IPS DF 6.9 (cell line): ENCODE results near the gene GTF3C5.
"Not testable (repeated sequence)": the region's sequence is repeated elsewhere in the genome, so short reads cannot be mapped to it uniquely, and the experiment has no call there.

ENCODE experiments used
- DNase-seq: peaks from one replicate; pipeline ENCODE4 v3.0.0-alpha.2; 2013; ENCODE audit warnings: low read depth, low spot score
- H3K27ac ChIP-seq: one replicate; pipeline ENCODE4 v1.5.1; 2013; ENCODE audit warnings: low read length, control low read depth
- H3K27me3 ChIP-seq: 2 replicates; pipeline ENCODE4 v1.6.1; 2013; ENCODE audit warnings: mild to moderate bottlenecking, low read length; ENCODE audit not compliant: control insufficient read depth, insufficient read depth
- H3K36me3 ChIP-seq: 2 replicates; pipeline ENCODE4 v1.6.1; 2013; ENCODE audit warnings: low read length; ENCODE audit not compliant: control insufficient read depth, insufficient read depth
- H3K4me1 ChIP-seq: 2 replicates; pipeline ENCODE4 v1.6.1; 2013; ENCODE audit warnings: low read length; ENCODE audit not compliant: control insufficient read depth, insufficient read depth
- H3K4me3 ChIP-seq: 2 replicates; pipeline ENCODE4 v1.5.1; 2013; ENCODE audit warnings: mild to moderate bottlenecking, low read length
- H3K9me3 ChIP-seq: 2 replicates; pipeline ENCODE4 v1.6.1; 2013; ENCODE audit warnings: low read length, inconsistent platforms; ENCODE audit not compliant: control insufficient read depth, insufficient read depth
- WGBS: extraction: QIAGEN DNeasy Blood & Tissue Kit; methylation state at CpG from one replicate; pipeline ENCODE4 v1.1.7; 2013; ENCODE audit warnings: mixed read lengths, missing lambda C conversion rate; ENCODE audit not compliant: insufficient read length, insufficient coverage; 5-methylcytosine and 5-hydroxymethylcytosine counted together

The GTF3C5 gene

DNA sequence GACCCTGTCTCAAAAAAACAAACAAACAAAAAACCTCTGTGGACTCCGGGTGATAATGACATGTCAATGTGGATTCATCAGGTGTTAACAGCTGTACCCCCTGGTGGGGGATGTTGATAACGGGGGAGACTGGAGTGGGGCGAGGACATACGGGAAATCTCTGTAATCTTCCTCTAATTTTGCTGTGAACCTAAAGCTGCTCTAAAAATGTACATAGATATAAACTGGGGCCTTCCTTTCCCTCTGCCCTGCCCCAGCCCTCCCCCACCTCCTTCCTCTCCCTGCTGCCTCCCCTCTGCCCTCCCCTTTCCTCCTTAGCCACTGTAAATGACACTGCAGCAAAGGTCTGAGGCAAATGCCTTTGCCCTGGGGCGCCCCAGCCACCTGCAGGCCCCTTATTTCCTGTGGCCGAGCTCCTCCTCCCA, 29.6 kb downstream of the GTF3C5 start:
- no CpG with 5 or more reads among the region's 6 CpGs for WGBS
- Histone ChIP-seq H3K27me3 (no peaks in the 10 kb centered on the region), H3K27ac (no peak overlapping the region), H3K9me3 (no peaks in the 10 kb centered on the region), H3K4me1 (peaks cover 8% of the 10 kb centered on the region; the same call in 1 of the 2 replicates), H3K36me3 (peaks cover 23% of the 10 kb centered on the region), H3K4me3 (no peak overlapping the region)
- no peak for DNase-seq

GRCh38 chr9:133061019-133061763, 30.4 kb downstream of the GTF3C5 start:
- not testable (repeated sequence) for H3K27me3 ChIP-seq, H3K27ac ChIP-seq, H3K9me3 ChIP-seq, H3K4me1 ChIP-seq, DNase-seq, H3K4me3 ChIP-seq
- H3K36me3 ChIP-seq, result peaks cover 21% of the 10 kb centered on the region
- no CpG with 5 or more reads among the region's 14 CpGs for WGBS

- H3K4me1 ChIP-seq, H3K4me3 ChIP-seq, H3K27me3 ChIP-seq, H3K9me3 ChIP-seq, H3K27ac ChIP-seq, DNase-seq: not testable (repeated sequence)
- peaks cover 17% of the 10 kb centered on the region for H3K36me3 ChIP-seq
- WGBS, result no CpG with 5 or more reads among the region's 9 CpGs
Observed at GRCh38 chr9:133061764-133062145, 31.0 kb downstream of the GTF3C5 start, which contains the start of gene CEL. Gene CEL, plus strand, starts transcription at chr9:133061981. Its CDS starts 22 bp downstream, at chr9:133062003.

- not testable (repeated sequence) for H3K4me1 ChIP-seq, DNase-seq, H3K27ac ChIP-seq, H3K4me3 ChIP-seq, H3K9me3 ChIP-seq, H3K27me3 ChIP-seq
- peaks cover 13% of the 10 kb centered on the region for H3K36me3 ChIP-seq
- no CpG with 5 or more reads among the region's 8 CpGs for WGBS
Observed at GRCh38 chr9:133062569-133062968, 31.8 kb downstream of the GTF3C5 start.

- Histone ChIP-seq H3K36me3 (peaks cover 10% of the 10 kb centered on the region; the same call in 1 of the 2 replicates), H3K4me3 (no peak overlapping the region), H3K4me1 (peaks cover 8% of the 10 kb centered on the region; the same call in 1 of the 2 replicates), H3K27ac (no peak overlapping the region), H3K9me3 (no peaks in the 10 kb centered on the region), H3K27me3 (no peaks in the 10 kb centered on the region)
- no CpG with 5 or more reads among the region's 8 CpGs for WGBS
- DNase-seq, result no peak
Observed at GRCh38 chr9:133063159-133063499, 32.3 kb downstream of the GTF3C5 start.

DNA sequence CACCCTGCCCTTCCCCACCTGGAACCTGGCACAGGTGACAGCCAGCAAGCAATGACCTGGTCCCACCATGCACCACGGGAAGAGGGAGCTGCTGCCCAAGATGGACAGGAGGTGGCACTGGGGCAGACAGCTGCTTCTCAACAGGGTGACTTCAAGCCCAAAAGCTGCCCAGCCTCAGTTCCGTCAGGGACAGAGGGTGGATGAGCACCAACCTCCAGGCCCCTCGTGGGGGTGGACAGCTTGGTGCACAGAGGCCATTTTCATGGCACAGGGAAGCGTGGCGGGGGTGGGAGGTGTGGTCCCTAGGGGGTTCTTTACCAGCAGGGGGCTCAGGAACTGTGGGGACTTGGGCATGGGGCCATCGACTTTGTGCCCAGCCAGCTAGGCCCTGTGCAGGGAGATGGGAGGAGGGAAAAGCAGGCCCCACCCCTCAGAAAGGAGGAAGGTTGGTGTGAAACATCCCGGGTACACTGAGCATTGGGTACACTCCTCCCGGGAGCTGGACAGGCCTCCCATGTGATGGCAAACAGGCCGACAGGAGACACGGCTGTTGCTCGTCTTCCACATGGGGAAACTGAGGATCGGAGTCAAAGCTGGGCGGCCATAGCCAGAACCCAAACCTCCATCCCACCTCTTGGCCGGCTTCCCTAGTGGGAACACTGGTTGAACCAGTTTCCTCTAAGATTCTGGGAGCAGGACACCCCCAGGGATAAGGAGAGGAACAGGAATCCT, 32.9 kb downstream of the GTF3C5 start:
- Histone ChIP-seq H3K4me1 (peaks cover 7% of the 10 kb centered on the region; the same call in 1 of the 2 replicates), H3K4me3 (no peak overlapping the region), H3K9me3 (no peaks in the 10 kb centered on the region), H3K27ac (no peak overlapping the region), H3K27me3 (no peaks in the 10 kb centered on the region), H3K36me3 (peaks cover 8% of the 10 kb centered on the region; the same call in 1 of the 2 replicates)
- no CpG with 5 or more reads among the region's 14 CpGs for WGBS
- DNase-seq, result no peak

- Histone ChIP-seq H3K27me3 (no peaks in the 10 kb centered on the region), H3K4me3 (no peak overlapping the region), H3K27ac (no peak overlapping the region), H3K36me3 (peaks cover 8% of the 10 kb centered on the region; the same call in 1 of the 2 replicates), H3K9me3 (no peaks in the 10 kb centered on the region), H3K4me1 (peaks cover 6% of the 10 kb centered on the region; the same call in 1 of the 2 replicates)
- no peak for DNase-seq
- no CpG with 5 or more reads among the region's 30 CpGs for WGBS
Observed at GRCh38 chr9:133064241-133065069, 33.7 kb downstream of the GTF3C5 start.

GRCh38 chr9:133065070-133065388, 34.2 kb downstream of the GTF3C5 start:
- H3K9me3 ChIP-seq, result no peaks in the 10 kb centered on the region
- H3K4me1 ChIP-seq, result 0 out of 2 replicates have a peak, but pooled peaks cover 2% of the 10 kb centered on the region
- no peak overlapping the region for H3K27ac ChIP-seq
- H3K4me3 ChIP-seq, result no peak overlapping the region
- H3K36me3 ChIP-seq, result peaks cover 8% of the 10 kb centered on the region; the same call in 1 of the 2 replicates
- H3K27me3 ChIP-seq, result no peaks in the 10 kb centered on the region
- no CpG with 5 or more reads among the region's 17 CpGs for WGBS
- no peak for DNase-seq

DNA sequence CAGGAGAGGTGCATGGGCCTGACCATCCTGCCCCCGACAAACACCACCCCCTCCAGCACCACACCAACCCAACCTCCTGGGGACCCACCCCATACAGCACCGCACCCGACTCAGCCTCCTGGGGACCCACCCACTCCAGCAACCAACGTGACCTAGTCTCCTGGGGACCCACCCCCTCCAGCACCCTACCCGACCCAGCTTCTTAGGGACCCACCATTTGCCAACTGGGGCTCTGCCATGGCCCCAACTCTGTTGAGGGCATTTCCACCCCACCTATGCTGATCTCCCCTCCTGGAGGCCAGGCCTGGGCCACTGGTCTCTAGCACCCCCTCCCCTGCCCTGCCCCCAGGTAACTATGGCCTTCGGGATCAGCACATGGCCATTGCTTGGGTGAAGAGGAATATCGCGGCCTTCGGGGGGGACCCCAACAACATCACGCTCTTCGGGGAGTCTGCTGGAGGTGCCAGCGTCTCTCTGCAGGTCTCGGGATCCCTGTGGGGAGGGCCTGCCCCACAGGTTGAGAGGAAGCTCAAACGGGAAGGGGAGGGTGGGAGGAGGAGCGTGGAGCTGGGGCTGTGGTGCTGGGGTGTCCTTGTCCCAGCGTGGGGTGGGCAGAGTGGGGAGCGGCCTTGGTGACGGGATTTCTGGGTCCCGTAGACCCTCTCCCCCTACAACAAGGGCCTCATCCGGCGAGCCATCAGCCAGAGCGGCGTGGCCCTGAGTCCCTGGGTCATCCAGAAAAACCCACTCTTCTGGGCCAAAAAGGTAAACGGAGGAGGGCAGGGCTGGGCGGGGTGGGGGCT, 35.6 kb downstream of the GTF3C5 start:
- peaks cover 8% of the 10 kb centered on the region; the same call in 1 of the 2 replicates for H3K36me3 ChIP-seq
- WGBS, result no CpG with 5 or more reads among the region's 25 CpGs
- H3K4me3 ChIP-seq, result no peak overlapping the region
- H3K27me3 ChIP-seq, result no peaks in the 10 kb centered on the region
- no peak overlapping the region for H3K27ac ChIP-seq
- no peaks in the 10 kb centered on the region for H3K9me3 ChIP-seq
- no peak for DNase-seq
- H3K4me1 ChIP-seq, result no peaks in the 10 kb centered on the region
